Endothelial cell of umbilical vein (primary cell): ENCODE measurements around the gene NOSIP. TPM values are rescaled to one million over a fixed set of nuclear protein-coding genes. Genes with fewer than 3 reads are reported as not detected.

Experiments
- BruUV-seq: library from RNA; stranded (reverse); fragments of 400-500 nt; replicated peaks from 2 replicates; lab custom pipeline; 2021; lab: Mats Ljungman, UMichigan
- CTCF ChIA-PET: fragments of 300-600, 350-600 bp; sonication (Branson Sonifier 250); formaldehyde crosslinking; loops from one replicate; lab custom pipeline; 2021; ENCODE audit warnings: antibody characterized with exemption, inconsistent platforms; lab: Charles Lee
- POLR2A ChIA-PET: fragments of 300-600, 350-600 bp; sonication (Branson Sonifier 250); formaldehyde crosslinking; loops from one replicate; lab custom pipeline; 2021; ENCODE audit warnings: antibody characterized with exemption, inconsistent platforms; lab: Charles Lee
- DNase-seq: peaks from one replicate; pipeline ENCODE4 v3.0.0-alpha.2; 2011; ENCODE audit warnings: low read depth, low spot score
- FAIRE-seq: peaks from 2 replicates; lab custom pipeline; 2011; peaks lifted over from hg19 to GRCh38; lab: Jason Lieb, UNC
- H2AFZ ChIP-seq: 2 replicates; pipeline ENCODE4 v1.6.0; 2012; ENCODE audit warnings: low read depth, low read length, control low read depth, inconsistent platforms
- H3K27ac ChIP-seq: 2 replicates; pipeline ENCODE4 v1.5.1; 2011; ENCODE audit warnings: low read depth, mild to moderate bottlenecking, control low read depth, low read length, moderate library complexity; ENCODE audit not compliant: insufficient read depth
- H3K27me3 ChIP-seq, 2 experiments: 2 replicates each; pipeline versions ENCODE4 v1.6.0 to v1.6.1; 2011; ENCODE audit warnings: low read length in 2 of 2, mixed read lengths in 1 of 2; ENCODE audit not compliant: control insufficient read depth in 2 of 2, insufficient read depth in 2 of 2
- H3K36me3 ChIP-seq, 2 experiments: 2 replicates in 1 of 2; 3 replicates in 1 of 2; pipeline ENCODE4 v1.5.1; 2011; ENCODE audit warnings: low read length in 2 of 2, mild to moderate bottlenecking in 1 of 2, moderate library complexity in 1 of 2; ENCODE audit not compliant: control insufficient read depth in 2 of 2, insufficient read depth in 2 of 2; ENCODE audit errors: extremely low read depth in 1 of 2
- H3K4me1 ChIP-seq: 3 replicates; pipeline ENCODE4 v1.5.1; 2011; ENCODE audit warnings: mild to moderate bottlenecking, low read length; ENCODE audit not compliant: control insufficient read depth, insufficient read depth; ENCODE audit errors: extremely low read depth
- H3K4me2 ChIP-seq: 2 replicates; pipeline ENCODE4 v1.6.1; 2011; ENCODE audit warnings: low read length, control low read depth, mixed read lengths; ENCODE audit not compliant: insufficient read depth
- H3K4me3 ChIP-seq, 3 experiments: fragments of 200-600 bp in 1 of 3; sonication (generic), shearing (Covaris generic) in 1 of 3; replicated peaks in 1 of 3; 2 replicates each; pipeline ENCODE4 v1.5.1; 2011 to 2016; ENCODE audit warnings: control low read depth in 3 of 3, low read length in 3 of 3, mild to moderate bottlenecking in 2 of 3, inconsistent platforms in 1 of 3, low read depth in 1 of 3, moderate library complexity in 1 of 3; ENCODE audit not compliant: insufficient read depth in 1 of 3
- H3K79me2 ChIP-seq: 2 replicates; pipeline ENCODE4 v1.6.0; 2012; ENCODE audit warnings: low read length, inconsistent platforms; ENCODE audit not compliant: control insufficient read depth, insufficient read depth
- H3K9ac ChIP-seq: replicated peaks from 2 replicates; pipeline ENCODE3; 2011; ENCODE audit warnings: low read length, control low read depth; ENCODE audit not compliant: insufficient read depth; ENCODE audit errors: extremely low read depth
- H3K9me1 ChIP-seq: replicated peaks from 3 replicates; pipeline ENCODE4 v1.6.0; 2011; ENCODE audit warnings: mild to moderate bottlenecking, low read length; ENCODE audit not compliant: control insufficient read depth, insufficient read depth; ENCODE audit errors: extremely low read depth
- H3K9me3 ChIP-seq: replicated peaks from 2 replicates; pipeline ENCODE4 v1.5.1; 2012; ENCODE audit warnings: low read length, inconsistent platforms; ENCODE audit not compliant: control insufficient read depth, insufficient read depth
- H4K20me1 ChIP-seq: replicated peaks from 2 replicates; pipeline ENCODE3; 2011; ENCODE audit warnings: mild to moderate bottlenecking, low read length; ENCODE audit not compliant: control insufficient read depth, insufficient read depth; ENCODE audit errors: extremely low read depth
- CTCF ChIP-seq, 2 donors: IDR thresholded peaks; 1 replicate in 1 of 2; 2 replicates in 1 of 2; pipeline ENCODE4 v1.5.1; 2011; ENCODE audit warnings: low read length in 2 of 2, mild to moderate bottlenecking in 2 of 2, moderate library complexity in 2 of 2, control low read depth in 1 of 2, inconsistent platforms in 1 of 2, low read depth in 1 of 2; ENCODE audit not compliant: insufficient read depth in 1 of 2; ENCODE audit errors: extremely low read depth in 1 of 2
- EZH2 ChIP-seq: IDR thresholded peaks from 2 replicates; pipeline ENCODE4 v1.6.1; 2012; ENCODE audit warnings: borderline replicate concordance, low read depth, mild to moderate bottlenecking, moderate library complexity, low read length, inconsistent platforms; ENCODE audit not compliant: severe bottlenecking
- FOS ChIP-seq: IDR thresholded peaks from 2 replicates; pipeline ENCODE4 v1.6.1; 2011; ENCODE audit warnings: mild to moderate bottlenecking, low read length, moderate library complexity, borderline replicate concordance; ENCODE audit not compliant: insufficient read depth
- GATA2 ChIP-seq: IDR thresholded peaks from 2 replicates; pipeline ENCODE4 v1.7.0; 2011; ENCODE audit warnings: low read depth, mild to moderate bottlenecking, moderate library complexity, mixed read lengths, low read length; ENCODE audit not compliant: insufficient read length, insufficient read depth
- JUN ChIP-seq: IDR thresholded peaks from 2 replicates; pipeline ENCODE4 v1.6.1; 2011; ENCODE audit warnings: borderline replicate concordance, low read depth; ENCODE audit not compliant: insufficient read length, insufficient read depth
- MYC ChIP-seq: IDR thresholded peaks from one replicate; pipeline ENCODE4 v1.6.1; 2011; ENCODE audit warnings: mild to moderate bottlenecking, low read depth, low read length
- POLR2A ChIP-seq: IDR thresholded peaks from 2 replicates; pipeline ENCODE4 v1.6.1; 2012; ENCODE audit warnings: low read depth, mild to moderate bottlenecking, control low read depth, low read length
- POLR2AphosphoS5 ChIP-seq: IDR thresholded peaks from 2 replicates; pipeline ENCODE4 v1.6.1; 2012; ENCODE audit warnings: low read depth, mild to moderate bottlenecking, control low read depth, low read length, moderate library complexity; ENCODE audit not compliant: insufficient read depth
- dilution Hi-C: fragments of 300-500 bp; cut with MboI; formaldehyde crosslinking; loops from one replicate; pipeline ENCODE4 v1.15.0; 2019; ENCODE audit warnings: low sequenced_read_pairs; ENCODE audit not compliant: extremely low pct_ligation_motif_present
- intact Hi-C: fragments of 100-400 bp; cut with micrococcal nuclease; formaldehyde crosslinking; loops from one replicate; pipeline ENCODE4 v1.10.0; 2022
- polyA plus RNA-seq, 4 experiments: library from polyadenylated mRNA; depleted of rRNA in 3 of 4; stranded (reverse) in 3 of 4; unstranded in 1 of 4; fragments of >200 nt; gene quantifications; 2 replicates each; pipeline versions ENCODE4 v1.2.1 to v1.2.3, GENCODE V29; 2011 to 2012; ENCODE audit warnings: missing spikeins in 1 of 4
- total RNA-seq: library from RNA; stranded (reverse); gene quantifications from 2 replicates; pipeline ENCODE4 v1.2.3, GENCODE V29; 2021
- TF ChIP-seq, protein P1 (sequence below): IDR thresholded peaks from 2 replicates; pipeline ENCODE4 v1.6.1; 2011; ENCODE audit not compliant: insufficient read depth, insufficient read length

Gene NOSIP
- total and polyA plus RNA-seq, 2 donors (not counting 3 experiments of a cell fraction or from before 2014, with no cell fraction given), result 77.5 to 128 TPM

- Histone ChIP-seq H3K36me3 (peaks cover 4 to 10% of the 10 kb centered on the region in 2 experiments), H3K9me1 (no peaks in the 10 kb centered on the region), H3K4me1 (no peaks in the 10 kb centered on the region), H2AFZ (no peak overlapping the region), H3K9ac (no peak overlapping the region), H3K27ac (no peak overlapping the region), H3K79me2 (peaks cover 42% of the 10 kb centered on the region), H3K4me3 (no peak overlapping the region), H3K4me2 (no peak overlapping the region), H3K27me3 (no peaks in the 10 kb centered on the region), H4K20me1 (no peaks in the 10 kb centered on the region), H3K9me3 (no peaks in the 10 kb centered on the region)
- dilution Hi-C loops, result no loop called here
- POLR2A ChIA-PET, result no interaction called here
- DNase-seq (no peak), FAIRE-seq (no peak)
- CTCF ChIA-PET, result interaction anchor here (0.7 kb wide), 1 partner anchor 55 kb away, joined by 3 read pairs; no protein-coding TSS in a partner anchor
- no peak for TF ChIP-seq FOS
- TF ChIP-seq, protein P1, sequence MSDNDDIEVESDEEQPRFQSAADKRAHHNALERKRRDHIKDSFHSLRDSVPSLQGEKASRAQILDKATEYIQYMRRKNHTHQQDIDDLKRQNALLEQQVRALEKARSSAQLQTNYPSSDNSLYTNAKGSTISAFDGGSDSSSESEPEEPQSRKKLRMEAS, result no peak
- no peak for TF ChIP-seq POLR2AphosphoS5
- no peak for TF ChIP-seq JUN
- no peak for TF ChIP-seq MYC
- TF ChIP-seq GATA2, result no peak
- TF ChIP-seq EZH2, result no peak
- no peak for TF ChIP-seq CTCF (IDR thresholded peaks at IDR 0.05; ENCODE audit: extremely low read depth in 1 of 2, insufficient read depth in 1 of 2, low read depth in 1 of 2, low read length in 2 of 2)
- no peak for TF ChIP-seq POLR2A
- intact Hi-C loops, result no loop called here
- no TSS peak for BruUV-seq
Measured at GRCh38 chr19:49573425-49573824, 6.9 kb downstream of the NOSIP start.
